ENCODE results near the gene OR6X1. TPM values are rescaled to one million over a fixed set of nuclear protein-coding genes. Genes with fewer than 3 reads are reported as not detected.

OR6X1 gene, protein sequence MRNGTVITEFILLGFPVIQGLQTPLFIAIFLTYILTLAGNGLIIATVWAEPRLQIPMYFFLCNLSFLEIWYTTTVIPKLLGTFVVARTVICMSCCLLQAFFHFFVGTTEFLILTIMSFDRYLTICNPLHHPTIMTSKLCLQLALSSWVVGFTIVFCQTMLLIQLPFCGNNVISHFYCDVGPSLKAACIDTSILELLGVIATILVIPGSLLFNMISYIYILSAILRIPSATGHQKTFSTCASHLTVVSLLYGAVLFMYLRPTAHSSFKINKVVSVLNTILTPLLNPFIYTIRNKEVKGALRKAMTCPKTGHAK
- not detected for polyA plus RNA-seq (2013, experiment 1 of 2; ENCODE audit: insufficient read length)
- not detected for polyA plus RNA-seq (2013, experiment 2 of 2; ENCODE audit: insufficient read length)

DNA sequence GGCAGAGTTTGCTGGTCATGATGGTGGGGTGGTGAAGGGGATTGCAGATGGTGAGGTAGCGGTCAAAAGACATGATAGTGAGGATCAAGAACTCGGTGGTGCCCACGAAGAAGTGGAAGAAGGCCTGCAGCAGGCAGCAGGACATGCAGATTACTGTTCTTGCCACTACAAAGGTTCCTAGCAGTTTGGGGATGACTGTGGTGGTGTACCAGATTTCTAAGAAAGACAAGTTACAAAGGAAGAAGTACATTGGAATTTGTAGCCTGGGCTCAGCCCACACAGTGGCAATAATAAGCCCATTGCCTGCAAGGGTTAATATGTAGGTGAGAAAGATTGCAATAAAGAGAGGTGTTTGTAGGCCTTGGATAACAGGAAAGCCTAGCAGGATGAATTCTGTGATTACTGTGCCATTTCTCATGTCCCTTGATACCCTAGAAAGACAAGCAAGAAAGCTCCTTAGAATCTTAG is at the start of gene OR6X1:
Gene OR6X1 (minus strand): TSS at position 418 of the 468 bp plus-strand sequence. CDS start 0 bp downstream, at position 418.
- no peak for DNase-seq

DNA sequence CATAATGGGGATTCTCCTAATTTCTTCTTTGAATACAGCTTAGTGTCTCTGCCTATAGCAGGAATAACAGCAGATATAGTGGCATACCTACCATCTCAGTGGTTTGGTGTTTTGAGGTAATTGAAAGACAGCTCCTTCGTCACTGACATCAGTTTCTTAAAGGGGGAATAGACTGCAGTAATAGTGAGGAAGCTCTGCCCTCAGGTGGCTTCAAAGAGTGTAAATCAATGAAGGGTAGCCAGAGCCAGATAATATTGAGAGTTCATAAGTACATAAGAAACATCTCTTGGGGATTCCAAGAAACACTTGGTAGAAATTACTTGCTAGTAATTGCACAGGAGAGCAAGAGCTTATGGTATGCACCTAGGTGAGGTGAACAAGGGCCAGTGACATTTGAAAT is 47.4 kb upstream of the OR6X1 start:
- DNase-seq, result no peak

DNA sequence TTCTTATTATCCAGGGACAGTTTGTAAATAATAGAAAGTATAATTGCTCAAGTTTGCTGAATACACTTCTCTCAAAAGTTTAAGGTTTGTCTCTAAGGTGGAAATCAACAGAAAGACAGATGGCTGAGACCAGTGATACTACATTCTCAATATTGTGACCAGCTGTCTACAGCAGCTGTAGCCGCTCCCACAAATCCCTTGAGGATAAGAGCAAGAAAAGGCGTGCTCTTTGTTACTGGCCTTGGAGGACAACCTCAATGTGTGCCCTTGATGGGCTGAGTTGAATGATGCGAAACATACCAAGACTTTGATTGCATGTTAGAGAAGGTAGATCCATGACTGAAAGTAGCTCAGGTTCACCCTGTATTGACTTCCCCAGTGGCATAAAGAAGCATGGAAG is 45.7 kb upstream of the OR6X1 start:
- DNase-seq, result no peak

DNA sequence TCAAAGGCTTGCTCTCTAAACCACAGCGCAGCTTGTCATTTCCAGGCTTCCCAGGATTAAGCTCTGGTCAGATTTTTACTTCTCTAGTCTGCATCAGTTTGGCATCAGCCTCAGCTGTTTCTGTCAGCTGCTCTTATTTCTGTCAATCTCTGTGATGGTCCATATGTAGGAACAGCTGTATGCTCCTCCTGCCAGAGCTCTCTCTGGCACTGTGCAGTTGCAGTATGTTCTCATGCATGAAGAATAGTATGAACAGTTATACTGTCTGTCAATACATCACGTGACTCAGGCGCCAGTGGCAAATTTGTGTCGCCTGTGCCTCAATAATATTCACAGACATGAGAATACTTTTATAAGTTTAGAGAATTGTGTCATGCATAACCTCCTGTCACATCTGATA is 45.1 kb upstream of the OR6X1 start:
- DNase-seq, result no peak

DNA sequence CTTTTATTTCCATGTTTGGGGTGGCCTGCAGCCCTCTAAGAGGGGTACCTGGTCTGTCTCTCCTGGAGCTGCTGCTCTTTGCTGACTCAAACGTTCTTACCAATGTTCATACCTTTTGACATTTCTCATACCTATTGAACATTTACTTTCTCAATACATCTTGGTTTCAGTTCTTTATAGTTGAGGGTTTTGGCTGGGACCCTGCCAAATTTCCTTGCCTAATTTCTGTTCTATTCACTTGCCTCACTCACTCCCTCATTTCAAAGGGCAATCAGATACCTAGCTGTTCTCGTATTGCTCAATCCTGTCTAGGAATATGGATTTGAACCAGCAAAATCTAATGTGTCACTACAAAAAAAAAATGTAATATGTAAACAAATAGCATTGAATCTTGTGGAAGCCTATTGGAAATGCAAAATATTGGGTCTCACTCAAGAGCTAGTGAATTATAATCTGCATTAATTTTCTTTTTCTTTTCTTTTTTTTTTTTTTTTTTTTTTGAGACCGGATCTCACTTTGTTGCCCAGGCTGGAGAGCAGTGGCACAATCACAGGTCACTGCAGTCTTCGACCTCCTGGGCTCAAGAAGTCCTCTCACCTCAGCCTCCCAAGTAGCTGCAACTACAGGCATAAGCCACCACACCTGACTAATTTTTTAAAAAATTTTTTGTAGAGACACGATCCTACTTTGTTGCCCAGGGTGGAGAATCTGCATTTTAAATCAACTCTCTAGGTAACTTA is 44.4 kb upstream of the OR6X1 start:
- no peak for DNase-seq

DNA sequence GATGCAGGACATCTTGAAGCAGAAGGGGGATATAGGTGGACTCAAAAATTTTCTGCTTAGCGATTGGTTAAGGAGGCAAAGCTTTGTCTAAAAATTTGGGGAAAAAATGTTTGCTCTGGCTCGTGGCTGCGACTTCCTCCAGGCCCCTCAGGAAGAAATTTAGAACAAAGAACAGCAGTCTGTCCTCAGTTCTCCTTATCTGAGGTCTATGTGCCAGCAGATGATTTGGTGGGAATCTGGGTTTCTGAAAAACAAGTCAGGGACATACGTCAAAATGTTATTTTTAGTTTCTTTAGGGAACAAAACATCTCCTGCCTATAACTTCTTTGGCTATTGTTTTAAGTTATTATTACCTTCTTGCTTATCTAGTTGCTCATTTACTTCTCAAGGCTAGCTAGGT is 43.8 kb upstream of the OR6X1 start:
- no peak for DNase-seq

DNA sequence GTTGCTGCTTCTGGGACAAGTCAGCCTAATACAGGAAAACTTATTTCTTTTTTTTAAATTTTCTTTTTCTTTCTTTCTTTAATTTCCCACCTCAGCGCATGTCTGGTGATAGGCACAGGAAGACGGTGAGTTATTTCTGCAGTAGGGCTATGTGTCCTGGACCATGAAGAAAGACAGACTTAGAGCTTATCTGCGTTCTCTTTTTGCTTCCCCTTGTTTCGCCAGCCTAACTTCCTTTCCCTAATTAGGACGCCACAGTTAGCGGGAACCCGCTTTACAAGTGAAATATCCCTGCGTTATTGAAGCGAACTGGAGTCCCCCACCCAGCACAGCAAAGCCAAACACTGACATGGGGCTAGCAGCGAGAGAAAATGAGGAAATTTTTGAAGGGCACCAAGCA is 43.2 kb upstream of the OR6X1 start:
- DNase-seq, result no peak

DNA sequence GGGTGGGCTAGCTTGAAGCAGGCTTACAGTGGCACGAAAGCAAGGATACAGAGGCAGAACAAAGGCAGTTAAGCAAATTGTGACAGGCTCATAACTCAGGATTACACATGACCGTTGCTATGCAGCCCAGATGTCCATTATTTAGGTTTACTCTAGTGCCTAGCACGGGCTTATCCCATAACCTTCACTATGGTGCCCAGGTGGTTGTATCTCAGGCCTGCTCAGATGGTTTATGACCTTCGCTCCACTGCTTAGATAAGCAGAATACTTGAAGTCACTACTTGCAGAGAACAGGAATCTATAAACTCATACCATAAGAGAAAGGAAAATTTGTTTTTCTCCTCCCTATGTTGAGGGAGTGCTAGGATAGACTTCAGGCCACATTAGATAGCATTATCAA is 42.8 kb upstream of the OR6X1 start:
- DNase-seq, result no peak

DNA sequence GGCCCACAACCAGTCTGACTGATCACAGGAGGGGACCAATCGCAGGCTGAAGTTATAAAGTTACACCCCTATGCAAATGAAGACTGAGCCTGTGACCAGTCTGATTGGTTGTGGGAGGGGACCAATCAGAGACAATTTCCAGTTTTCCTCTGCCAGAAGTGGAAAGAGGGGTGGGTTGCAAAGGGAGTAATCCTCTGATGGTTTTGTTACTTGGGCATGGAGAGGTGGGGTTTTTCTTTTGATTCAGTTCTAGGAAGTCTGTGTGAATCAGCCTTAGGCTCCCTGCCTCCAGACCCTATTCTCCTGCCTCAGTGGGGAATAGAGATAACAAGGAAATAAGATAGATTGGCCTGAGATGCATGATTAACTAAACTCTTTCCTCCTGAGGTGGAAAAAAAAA is 41.9 kb upstream of the OR6X1 start:
- DNase-seq, result no peak

DNA sequence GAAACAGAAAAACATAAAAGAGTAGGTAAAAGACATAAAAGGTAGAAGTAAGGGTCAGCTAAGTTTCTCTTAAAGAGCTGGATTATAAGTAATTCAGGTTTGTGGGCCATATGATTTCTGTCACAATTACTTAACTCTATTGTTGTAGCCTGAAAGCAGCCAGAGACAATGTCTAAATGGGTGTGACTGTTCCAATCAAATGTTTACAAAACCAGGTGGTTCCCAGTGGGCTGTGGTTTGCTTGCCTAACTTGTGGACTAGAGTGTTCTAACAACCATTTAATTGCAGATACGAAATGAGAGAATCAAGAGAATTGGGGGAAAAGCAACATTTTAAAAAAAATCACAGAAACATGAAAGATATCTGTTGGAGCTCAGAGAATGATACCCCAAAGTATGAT is 29.2 kb upstream of the OR6X1 start:
- DNase-seq, result no peak

DNA sequence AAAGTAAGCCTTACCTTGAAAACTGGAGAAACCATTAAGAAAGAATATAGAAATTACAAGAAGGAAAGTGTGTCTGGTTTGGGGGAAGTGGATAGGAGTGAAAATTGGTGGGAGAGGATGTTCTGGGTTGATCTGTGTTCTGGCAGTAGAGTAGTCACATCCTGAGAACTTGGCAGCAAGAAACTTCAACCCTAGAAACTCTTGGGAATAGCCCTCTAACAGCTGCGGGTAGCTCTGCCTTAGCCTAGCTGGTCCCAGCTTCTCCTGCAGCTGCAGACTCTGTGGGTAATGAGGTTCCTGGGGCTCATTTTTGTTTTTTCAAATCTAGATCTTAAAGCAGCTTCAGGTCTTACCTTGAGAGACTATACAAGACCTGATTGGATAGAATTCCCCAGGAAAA is 24.2 kb upstream of the OR6X1 start:
- no peak for DNase-seq

DNA sequence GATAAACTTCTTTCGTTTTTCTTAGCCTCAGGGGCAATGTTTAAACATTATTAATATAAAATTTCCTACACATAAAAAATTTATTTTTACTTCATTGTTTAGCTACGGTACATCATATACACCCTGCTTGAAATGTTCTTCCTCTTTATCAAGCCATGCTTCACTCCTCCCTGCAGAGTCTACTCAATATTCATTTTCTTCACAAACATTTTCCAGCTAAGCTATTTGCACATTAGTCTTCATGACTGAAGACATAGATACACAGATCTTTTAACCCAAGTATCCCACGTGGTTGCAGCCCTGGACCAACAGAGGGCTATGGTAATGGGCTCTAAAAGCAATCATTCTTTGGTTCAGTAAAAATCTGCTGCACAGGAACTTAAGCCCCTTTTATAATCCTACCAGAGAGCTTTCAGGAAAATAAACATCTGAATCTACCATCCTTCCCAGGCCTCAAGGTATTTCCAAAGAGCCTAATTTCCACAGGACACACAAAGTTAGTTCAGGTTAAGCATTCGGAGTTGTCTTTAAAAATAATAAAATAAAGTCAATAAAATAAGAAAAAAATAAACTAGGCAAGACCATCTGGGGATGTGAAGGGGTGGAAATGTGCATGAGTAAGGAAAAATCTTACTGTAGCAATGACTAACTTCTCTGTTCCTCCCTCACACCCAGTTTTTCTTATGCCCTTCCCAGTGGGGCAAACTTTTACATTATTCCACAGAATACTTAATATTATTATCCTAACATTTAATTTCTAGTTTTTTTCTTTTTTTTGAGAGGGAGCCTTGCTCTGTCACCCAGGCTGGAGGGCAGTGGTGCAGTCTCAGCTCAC is 21.6 kb upstream of the OR6X1 start:
- no peak for DNase-seq

DNA sequence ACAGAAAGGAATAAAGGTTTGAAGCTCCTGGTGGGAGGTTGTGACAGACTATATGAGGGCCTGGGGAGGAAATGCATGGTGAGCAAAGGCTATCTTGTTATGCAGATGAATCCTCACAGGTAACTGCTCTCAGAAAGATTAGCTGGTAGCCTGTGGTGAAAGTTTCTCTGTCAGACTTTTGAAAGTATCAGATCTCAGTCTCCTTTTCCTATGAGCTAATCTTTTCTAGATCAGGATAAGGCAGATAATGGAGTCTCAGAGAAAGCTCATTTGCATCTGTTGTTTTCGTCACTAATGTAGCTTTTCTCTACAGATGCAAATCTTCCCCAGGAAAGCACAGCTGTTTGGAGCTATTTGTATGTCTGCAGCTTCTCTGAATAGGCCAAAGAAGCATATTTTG is 21.0 kb upstream of the OR6X1 start:
- DNase-seq, result no peak

DNA sequence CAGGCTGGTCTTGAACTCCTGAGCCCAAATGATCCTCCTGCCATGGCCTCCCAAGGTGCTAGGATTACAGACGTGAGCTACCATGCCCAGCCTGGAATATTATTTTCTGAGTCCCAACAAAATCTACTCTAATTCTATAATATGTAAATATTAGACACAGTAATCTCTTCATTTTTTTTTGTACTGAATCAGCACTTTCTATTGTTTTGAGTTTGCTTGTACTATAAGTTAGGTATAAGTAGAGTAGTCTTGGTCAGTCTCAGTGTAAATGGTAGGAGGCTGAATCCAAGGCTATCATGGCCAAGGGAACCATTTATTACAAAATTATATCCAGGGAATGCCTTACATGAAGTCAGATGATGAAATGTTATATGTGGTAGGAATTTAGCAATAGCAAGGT is 19.6 kb upstream of the OR6X1 start:
- no peak for DNase-seq

DNA sequence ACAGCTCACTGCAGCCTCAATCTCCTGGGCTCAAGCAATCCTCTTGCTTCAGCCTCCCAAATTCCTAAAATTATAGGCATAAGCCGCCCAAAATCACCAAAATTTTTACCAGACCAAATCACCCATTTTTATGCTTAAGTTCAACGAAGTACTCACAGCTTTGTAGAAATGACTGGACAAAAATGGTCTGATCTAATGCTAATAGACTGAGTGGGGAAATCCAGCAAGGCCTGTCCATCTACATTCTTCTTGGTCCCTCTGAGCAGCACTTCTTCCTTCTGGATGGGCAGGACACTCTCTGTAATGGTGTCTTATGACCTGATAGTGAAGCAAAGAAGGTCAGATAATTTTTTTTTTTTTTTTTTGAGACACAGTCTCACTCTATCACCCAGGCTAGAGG is 18.7 kb upstream of the OR6X1 start:
- no peak for DNase-seq

DNA sequence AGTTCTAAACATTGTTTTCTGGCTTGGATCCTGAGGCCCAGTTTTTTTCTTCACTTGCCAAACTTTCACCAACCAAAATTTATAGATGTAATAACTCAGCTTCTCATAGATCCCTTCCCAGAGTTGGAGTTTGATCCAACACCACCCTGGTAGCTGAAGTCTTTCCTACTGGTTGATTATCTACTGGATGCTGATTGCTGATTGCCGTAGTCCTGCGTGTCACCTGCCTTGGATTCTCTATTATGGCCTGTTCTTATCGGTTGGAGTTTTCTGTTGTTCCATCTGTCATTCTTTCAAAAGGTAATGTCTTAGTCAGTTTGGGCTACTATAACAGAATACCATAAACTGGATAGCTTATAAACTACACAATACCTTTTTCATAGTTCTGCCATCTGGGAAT is 17.3 kb upstream of the OR6X1 start:
- no peak for DNase-seq

DNA sequence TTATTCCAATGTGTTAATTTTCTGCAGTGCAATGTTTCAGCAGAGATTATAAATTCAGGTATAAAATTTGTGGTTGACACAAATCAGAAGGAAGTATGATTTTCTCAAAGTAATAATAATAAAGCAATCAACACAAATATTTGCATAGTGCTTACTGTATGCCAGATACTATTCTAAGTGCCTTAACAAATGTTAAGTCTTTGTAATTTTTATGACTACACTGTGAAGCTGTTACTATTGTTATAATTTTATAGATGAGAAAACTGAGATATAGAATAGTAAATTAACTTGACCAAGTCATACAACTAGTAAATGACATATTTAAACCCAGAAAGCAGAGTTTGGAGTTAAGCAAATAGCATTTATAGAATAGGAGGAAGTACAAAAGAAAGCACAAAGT is 16.4 kb upstream of the OR6X1 start:
- no peak for DNase-seq

DNA sequence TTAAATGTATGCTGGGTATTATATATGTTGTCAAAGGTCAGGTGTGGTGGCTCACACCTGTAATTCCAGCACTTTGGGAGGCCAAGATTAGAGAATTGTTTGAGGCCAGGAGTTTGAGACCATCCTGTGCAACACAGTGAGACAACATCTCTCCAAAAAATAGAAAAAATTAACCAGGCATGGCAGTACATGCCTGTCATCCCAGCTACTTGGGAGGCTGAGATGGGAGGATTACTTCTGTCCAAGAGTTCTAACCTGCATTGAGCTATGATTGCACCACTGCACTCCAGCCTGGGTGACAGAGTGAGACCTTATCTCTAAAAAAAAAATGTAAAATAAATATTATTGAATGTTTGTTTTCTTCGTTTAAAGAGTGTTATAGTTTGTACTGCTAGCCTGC is 11.3 kb upstream of the OR6X1 start:
- DNase-seq, result no peak

DNA sequence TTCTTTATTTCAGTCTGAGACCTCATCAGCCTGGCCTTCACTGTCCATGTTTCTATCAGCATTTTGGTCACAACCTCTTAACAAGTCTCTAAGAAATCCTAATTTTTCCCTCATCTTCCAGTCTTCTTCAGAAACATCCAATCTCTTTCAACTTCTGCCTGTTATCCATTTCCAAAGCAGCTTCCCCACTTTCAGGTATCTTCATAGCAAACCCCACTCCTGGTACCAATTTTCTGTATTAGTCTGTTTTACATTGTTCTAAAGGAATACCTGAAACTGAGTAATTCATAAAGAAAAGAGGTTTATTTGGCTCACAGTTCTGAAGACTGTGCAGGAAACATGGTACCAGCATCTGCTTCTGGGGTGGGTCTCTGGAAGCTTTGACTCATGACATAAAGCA is 8.1 kb upstream of the OR6X1 start:
- no peak for DNase-seq

DNA sequence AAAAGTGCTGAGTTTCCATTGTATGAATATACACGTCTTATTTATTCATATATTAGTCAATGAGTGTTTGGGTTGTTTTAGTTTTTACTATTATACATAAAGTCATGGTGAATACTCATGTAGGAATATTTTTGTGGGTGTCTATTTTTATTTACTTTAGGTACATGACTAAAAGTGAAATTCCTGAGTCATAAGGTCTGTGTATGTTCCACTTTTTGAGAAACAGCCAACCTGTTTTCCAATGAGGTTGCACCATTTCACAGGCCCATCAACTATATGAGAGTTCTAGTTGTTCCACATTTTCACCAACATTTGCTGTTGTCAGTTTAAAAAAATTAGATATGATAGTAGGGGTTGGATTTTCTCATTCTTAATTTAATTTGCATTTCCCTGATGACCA is 6.6 kb upstream of the OR6X1 start:
- DNase-seq, result no peak

DNA sequence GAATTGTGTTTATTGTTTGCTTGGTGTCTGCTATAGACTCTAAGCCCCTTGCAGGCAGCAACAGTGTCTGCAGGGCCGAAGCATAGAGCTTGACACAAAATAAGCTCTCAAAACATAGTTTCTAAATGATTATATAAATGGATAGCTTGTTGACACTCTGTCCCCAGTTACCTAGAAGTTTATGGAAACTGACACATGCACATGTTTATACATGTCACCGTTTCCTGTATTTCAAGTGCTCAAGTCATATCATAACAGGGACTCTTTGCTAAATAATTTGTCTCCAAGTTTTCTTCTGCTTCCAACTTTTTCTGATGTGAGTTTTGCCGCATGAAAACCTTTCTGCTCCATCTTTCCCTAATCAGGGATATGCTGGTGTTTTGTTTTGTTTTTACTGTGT is 3.7 kb upstream of the OR6X1 start:
- no peak for DNase-seq

DNA sequence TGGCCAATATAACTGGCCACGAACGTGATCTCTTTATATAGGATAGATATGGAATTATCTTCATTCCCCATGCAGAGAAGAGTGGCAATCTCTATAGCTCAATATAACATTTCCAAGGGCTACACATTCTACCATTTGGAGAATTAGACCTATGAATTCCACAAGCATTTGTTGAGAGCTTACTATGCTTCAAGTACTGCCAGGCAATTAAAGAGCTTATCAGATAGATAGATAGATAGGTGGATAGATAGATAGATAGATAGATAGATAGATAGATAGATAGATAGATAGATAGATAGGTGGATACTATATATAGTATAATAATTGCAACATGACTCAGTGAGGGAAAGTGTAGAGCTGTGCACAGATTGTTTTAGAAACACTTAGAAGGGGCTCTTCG is 1.5 kb upstream of the OR6X1 start:
- no peak for DNase-seq

DNA sequence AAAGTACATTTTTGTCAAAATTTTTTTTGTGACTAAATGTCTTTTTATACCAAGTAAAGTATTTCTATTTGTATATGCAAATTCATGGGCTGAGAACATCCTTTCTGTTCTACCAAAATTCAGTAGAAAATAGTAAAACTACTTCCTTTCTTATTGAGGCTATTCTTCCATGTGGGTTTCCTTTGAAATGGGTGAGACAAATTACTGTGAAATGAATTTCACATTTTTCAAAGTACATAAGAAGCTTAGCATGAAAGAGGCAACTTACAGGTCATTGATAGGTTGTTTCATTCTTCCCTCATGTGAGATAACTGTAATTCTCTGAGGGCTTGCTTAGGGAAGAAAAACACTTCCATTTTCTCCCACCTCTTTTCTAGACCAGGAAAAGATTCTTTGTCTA is 1.0 kb upstream of the OR6X1 start:
- DNase-seq, result no peak
